Measurements from ENCODE around the gene PCARE.

- no peak for TF ChIP-seq POLR2A (IDR thresholded peaks at IDR 0.05; ENCODE audit: low read length)
- TF ChIP-seq GATA1 (IDR thresholded peaks at IDR 0.05; ENCODE audit: low read depth, low read length) = no peak
These were observed 19.9 kb downstream of the PCARE start for GRCh38 chr2:29054430-29054829.

All from erythroblast (primary cell).